ENCODE data around the gene ERCC8.
"Not testable (repeated sequence)": the region's sequence is repeated elsewhere in the genome, so short reads cannot be mapped to it uniquely, and the experiment has no call there.

Gene ERCC8

DNA sequence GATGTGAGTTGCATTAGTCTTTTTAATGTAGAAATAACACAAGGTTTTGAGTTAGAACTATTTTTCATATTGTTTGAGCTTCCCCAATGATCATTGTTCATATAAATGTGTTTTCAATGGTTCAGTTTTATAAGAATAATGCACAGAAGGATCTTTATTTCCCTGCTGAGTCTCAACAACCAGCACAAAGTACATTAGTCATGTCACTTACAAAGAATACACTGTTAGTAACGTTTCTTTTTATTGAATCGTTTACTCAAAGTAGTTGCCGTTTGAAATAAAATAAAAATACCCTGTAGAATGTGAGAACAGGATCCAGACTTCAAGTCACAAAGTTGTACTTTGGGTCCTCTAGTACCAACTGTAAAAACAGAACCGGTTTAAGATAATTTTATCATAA is 41.5 kb downstream of the ERCC8 start:
- no peak for DNase-seq

DNA sequence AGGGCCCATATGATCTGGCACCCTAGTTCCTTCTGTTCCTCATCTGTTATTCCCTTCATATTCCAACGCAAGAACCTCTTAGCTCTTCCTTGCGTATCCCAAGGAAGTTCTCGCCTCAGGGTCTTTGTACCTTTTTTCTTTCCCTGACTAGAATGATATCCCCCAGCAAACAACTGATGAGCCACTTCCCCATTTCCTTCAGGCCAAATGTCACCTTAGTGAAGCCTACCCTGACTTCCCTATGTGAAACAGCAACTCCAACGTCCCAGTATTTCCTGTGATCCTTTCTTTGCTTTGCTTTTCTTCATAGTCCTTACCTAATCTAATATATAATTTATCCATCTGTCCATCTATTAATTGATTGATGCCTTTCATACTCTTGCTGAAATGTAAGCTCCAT is 47.9 kb downstream of the ERCC8 start:
- DNase-seq = no peak

DNA sequence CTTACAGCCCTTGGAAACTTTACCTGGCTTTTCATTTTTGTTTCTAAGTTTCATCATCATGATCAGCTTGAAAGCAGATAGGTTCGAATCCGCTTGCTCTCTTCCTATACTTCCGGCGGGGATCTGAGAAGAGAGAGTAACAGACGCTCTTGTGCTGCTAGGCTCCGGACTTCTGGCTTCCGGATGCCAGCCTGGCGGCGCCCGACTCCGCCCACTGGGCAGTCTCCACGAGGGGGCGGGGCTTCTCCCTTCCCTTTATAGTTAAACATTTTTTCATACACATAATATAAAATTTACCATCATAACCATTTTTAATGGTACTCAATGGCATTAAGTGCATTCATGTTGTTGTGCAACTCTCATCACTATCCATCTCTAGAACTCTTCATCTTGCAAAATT is 51.3 kb downstream of the ERCC8 start:
- DNase-seq = no peak

DNA sequence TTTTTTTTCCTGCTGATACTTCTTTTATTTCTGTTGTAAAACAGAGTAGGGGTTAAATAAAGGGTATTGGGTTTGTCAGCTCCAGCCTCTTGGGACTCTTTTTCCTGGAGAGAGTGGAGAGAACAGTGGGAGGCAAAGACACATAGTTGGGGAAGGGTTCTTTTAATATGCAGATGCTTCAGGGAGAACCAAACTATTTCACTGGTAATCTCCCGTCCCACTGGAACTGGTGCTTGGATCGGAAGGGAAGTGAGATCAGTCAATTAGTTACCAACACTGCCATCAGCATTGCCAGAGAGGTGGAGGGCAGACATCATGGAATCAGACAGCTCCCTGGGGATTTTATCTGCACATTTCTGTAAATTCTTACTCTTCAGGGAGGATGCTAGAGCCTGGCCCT is 53.2 kb downstream of the ERCC8 start:
- DNase-seq = no peak

DNA sequence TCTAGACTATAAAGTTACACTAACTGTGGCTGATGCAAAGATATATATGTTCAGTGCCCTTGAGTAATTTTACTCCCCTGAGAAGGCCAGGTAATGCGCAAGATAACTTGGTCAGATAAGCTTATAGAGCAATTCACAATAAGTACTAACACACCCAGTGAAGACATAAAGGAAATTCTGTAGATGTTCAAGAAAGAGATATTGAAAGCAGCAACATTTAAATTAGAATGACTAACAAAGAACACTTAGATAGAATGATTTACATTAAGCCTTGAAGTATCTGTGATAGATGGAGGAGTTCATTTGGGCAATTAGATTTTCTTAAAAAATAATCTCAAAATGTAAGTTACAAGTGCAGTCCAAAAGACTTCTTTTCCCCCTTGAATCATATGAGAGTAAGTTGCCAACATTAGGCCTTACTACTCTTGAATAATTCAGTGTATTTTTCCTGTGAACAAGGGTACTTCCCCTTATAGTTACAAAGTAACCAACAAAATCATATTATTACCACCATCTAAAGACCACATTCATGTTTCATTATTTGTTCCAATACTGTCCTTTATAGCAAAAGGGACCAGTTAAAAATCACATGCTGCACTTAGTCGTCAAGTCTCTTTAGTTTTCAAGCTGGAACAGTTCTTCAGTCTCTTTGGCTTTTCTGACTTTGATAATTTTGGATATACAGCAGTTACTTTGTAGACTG is 56.4 kb downstream of the ERCC8 start:
- DNase-seq = no peak

DNA sequence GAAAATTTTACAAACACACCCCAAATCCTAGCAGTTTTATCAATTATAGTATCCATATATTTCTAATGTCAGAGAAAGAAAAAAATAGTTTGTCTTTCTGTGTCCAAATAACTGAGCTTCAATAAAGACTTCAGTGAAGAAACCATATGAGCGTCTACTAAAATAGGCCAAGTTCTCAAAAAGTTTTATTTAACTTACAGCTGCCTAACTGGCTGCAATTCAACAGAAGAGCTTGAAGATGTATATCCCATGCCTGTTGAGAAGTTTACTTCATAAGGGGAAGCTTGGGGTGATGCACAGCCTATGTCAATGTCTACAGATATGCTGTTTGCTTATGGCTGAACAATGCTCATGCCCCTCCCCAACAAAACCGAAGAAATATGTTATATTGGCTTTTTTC is 57.1 kb downstream of the ERCC8 start:
- no peak for DNase-seq

DNA sequence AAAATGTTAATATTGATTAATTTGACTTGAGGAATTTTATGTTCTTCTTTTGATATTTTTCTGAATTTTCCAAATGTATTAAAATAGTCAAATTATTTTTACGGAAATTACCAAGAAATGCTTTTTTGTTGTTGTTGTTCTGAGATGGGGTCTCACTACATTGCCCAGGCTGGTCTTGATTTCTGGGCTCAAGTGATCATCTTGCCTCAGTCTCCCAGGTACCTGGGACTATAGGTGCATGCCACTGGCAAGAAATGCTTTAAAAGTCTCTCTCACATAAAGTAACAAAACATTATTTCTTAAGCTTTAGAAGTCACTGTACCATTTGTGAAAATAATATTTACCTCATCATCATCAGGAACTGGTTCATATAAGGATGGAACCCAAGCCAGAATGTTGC is 57.8 kb downstream of the ERCC8 start:
- DNase-seq = no peak

DNA sequence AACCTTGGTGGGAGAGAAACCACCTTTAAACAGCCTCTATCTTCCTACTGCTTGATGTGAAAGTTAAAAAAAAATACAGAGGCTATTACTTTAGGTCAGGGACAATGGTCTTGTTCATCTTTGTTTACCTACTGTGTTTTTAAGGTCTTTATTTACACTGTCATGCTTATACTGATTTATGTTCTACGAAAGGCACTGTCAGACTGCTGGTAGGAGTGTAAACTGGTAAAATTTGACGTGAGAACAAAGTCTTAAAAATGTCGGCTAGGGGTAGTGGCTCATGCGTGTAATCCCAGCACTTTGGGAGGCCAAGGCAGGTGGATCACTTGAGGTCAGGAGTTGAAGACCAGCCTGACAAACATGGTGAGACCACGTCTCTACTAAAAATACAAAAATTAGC is 58.7 kb downstream of the ERCC8 start:
- no peak for DNase-seq

DNA sequence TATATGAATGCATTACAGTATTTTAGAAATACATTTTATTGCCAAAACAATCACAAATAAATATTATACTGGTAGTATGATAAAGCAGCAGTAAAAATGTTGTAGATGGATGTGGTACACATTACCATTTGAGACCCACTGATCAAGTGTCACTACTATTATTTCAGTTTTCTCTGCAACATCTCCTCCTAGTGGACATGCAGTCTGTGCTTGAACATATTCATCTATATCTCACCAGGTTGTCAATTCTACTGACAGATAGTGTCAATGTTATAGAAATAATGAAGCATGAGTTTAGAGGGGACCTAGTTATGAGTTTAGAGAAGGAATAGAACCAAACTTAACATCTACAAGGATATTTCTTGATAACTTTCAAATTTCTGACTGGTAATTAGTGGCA is 61.6 kb downstream of the ERCC8 start:
- no peak for DNase-seq

DNA sequence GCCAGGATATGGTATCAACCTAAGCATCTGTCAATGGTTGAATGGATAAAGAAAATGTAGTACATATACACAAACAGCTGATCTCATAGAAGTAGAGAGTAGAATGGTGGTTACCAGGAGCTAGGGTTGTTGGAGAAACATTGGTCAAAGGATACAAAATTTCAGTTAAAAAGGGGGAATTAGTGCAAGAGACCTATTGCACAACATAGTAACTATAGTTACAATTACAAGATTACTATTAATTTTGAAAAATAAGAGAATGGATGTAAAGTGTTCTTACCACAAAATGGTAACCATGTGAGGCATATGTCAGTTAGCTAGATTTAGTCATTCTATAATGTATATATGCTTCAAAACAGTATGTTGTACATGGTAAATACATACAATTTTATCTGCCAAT is 72.0 kb downstream of the ERCC8 start:
- no peak for DNase-seq

DNA sequence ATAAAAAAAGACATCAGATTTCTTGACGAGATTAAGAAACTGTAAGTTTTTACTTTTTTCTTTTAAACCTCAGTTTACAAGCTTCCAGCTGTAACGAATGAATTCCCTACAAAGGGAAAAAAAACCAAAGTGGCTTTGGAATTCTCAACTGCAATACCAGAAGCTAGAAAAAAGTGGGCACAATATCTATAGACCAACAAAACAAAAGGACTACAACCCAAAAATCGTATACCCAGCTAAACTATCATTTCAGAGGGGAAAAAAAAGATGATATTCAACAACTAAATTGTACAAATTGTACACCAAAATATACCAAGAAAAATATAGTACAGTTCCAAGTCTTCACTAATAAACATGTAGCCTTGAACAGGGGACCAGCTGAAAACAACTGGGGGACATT is 74.0 kb downstream of the ERCC8 start:
- no peak for DNase-seq

DNA sequence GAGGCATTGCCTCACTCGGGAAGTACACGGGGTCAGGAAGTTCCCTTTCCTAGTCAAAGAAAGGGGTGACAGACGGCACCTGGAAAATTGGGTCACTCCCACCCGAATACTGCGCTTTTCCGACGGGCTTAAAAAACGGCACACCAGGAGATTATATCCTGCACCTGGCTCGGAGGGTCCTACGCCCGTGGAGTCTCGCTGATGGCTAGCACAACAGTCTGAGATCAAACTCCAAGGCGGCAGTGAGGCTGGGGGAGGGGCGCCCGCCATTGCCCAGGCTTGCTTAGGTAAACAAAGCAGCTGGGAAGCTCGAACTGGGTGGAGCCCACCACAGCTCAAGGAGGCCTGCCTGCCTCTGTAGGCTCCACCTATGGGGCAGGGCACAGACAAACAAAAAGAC is 84.3 kb downstream of the ERCC8 start:
- DNase-seq = not testable (repeated sequence)

DNA sequence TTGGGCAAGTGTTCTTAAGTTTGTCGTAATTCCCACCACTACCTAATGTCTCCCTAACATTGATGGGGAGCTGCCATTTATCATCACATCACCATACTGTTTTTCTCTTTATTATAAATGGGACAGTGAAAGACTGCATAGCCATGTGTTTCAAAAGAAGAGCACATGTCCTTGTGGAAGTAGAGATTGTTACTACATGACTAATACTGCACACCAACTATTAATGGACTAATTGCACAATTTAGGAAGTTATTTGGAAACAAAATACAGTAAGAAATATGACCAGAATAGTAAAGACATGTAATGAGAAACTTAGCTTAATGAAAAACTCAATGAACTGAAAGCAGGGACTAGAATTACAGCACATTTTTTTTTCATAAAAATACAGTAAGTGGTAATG is 88.8 kb downstream of the ERCC8 start:
- DNase-seq = no peak

DNA sequence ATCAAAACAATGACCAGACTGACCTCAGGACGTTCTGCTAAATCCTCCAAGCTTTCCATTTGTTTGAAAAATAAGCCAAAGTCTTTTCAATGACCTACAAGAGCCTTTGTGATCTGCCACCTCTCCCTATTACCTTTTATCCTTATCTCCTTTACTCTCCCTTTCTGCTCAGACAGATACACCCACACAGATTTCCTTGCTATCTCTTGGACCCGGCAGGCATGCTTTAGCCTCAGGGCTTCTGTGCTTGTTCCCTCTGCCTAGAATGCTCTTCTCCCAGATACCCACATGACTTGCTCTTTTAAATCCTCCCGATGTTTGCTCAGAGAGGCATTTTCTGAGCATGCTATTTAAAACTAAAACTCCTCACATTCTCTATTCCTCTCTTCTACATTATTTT is 91.9 kb downstream of the ERCC8 start:
- DNase-seq = no peak

DNA sequence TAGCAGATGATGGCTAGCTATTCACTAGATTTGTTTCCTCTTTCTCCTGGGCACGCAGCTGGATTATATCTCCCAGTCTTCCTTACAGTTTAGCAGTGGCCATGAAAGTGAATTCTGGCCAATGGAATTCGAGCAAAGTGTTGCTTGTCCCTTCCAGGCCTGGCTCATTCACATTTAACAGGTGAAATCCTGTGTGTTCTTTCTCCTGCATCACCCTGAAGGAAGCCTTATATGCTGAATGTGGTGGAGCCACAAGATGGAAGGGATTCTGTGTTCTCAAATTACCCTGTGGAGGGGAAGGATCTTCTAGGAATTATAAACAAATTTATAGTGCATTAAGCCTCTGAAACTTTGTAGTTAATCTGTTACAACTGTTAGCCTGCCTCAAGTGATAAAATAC is 92.6 kb downstream of the ERCC8 start:
- DNase-seq = no peak

DNA sequence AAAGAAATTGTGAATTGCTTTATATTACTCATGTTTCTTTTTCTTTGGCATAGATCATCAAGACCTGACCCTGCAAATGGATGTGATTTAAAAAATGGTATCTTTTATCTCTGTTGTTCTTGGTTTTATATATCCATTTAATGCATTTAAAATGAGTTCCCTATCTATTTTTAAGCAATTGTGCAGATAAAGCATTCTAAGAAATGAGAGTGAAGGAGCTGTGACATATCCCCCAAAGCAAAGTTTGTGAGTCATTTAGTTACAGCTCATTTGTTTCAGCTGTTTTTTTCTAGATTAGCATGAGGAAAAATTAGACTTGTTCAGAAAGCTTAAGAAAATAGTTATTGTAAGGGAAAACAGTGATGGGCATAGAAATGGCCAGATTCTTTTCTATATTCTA is 93.2 kb downstream of the ERCC8 start:
- DNase-seq = no peak

DNA sequence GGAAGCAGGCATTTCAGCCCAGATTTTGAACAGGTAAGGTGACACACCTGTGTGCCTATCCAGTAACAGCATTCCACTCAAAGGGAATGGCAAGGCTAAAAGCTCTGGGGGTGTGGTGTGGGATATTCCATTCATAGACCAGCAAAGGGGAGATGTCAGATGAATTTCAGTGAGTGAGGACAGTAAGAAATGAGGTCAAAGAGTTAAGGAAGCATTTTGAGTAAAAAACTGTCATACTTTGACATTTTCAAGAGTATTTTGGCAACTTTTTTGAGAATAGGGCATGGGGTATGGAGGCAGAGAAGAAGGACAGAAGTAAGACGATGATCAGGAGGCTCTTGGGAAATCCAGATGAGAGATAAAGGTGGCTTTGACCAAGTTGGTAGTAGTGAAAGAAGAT is 98.6 kb downstream of the ERCC8 start:
- DNase-seq = no peak

DNA sequence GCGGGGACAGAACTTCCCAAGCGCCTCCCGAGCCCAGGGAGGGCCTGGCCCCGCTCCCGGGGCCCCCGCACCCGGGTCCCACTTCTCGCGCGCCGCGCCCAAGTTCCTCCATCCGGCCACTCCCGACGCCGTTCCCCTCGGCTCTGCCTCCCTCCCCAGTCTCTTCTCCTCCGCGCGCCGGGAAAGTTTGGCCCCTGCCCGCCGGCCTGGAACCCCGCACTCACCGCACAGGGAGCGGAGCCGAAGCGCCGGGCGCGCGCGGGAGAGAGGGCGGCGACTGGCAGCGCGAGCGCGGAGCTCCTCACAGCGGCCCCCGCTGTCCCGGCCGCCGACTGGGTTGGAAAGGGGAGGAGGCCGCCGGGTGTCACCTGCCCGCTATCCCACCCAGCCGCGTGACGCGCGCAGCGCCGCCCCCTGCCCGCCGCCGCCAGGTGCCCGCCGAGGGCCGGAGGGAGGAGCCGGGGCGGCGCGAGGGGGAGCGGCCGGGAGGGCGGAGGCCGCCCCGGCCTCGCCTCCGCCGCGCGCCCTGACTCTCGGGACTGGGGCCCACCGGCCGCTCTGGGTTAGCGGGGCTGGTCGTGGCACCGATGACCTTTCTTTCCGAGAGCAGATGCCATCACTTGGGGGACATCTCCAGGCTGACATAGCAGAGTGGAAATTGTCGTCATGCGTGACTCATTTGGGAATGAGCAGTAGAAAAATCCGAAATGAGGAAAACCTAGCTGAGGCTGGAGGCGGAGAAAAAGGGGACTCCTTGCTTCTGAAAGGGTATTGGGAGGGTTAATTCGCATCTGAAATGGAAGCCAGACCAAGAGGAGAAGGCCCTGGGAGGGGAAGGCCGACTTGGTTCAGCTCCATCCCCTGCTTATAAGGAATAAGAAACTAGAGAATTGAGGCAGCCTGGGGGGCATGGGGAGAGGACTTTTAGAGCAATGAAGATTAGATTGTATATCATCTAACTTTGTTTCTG is 100.6 kb downstream of the ERCC8 start, which contains the start of gene ELOVL7:
TSS of gene ELOVL7 (minus strand) at position 334 of the 970 bp plus-strand sequence. CDS start 56,872 bp downstream, outside the sequence.
- DNase-seq = no peak

DNA sequence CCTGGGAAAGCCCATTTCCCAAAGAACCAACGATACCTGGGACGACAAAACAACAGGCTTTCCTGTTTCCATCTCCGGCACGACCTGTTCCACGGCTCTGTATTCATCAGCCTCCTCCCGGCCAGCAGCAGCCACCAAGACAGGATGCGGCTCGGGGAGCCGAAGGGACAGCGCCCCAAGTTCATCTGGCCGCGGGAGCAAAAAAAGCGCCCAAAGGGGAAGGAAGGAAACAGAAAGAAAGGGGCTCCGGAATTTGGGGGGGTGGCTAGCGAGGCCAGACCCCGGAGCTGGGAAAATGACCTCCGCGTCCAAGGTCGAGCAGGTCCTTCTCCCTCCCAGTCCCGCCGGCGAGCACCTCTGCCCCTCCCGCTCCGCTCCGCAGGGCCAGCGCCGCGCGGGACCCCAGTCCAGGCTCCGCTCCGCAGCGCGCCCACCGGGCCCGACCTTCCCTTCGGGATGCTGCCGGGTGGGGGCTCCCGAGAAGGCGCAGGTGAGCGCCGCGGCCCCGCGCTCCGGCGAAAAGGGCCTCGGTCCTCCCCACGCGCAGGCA is 101.4 kb downstream of the ERCC8 start:
- DNase-seq = no peak

DNA sequence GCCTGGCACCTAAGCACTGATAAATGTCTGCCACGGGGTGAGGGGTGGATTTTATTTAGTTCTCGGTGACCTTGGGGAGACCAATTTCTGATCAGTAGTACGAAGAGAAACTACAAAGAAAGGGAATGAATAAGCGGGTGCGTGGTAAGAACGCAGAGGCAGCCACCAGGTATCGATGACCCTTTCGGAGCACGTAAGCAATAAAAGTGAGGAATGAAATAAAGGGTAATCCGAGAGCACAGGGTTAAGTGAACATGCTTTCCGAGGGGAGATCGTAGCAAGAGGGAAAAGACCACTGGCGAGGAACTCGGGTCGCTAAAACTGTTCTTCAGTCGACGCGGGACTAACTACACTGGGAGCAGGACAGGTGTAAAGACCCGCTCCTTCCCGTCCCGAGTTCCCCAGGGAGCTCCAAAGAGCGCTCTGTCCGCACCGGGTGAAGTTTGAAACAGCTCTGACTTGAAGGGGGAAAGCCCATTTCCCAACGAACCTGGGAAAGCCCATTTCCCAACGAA is 101.9 kb downstream of the ERCC8 start:
- no peak for DNase-seq

DNA sequence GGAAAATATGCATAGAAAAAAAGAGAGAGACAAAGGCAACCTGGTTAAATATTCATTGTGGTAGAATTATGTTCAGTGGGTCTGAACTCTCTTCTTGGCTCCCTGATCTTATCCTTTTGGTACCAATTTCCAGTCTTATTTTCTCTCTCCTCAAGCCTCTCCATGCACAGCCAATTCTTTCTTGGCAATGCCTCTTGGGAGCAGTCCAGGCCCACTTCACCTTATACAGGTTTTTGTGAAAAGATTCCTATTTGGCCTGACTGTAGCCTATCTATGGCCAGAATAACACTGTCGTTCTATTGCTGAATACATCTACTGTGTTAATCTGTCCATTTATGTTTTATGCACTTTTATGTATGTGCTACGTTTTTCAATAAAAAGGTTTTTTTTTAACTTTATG is 103.5 kb downstream of the ERCC8 start:
- no peak for DNase-seq

DNA sequence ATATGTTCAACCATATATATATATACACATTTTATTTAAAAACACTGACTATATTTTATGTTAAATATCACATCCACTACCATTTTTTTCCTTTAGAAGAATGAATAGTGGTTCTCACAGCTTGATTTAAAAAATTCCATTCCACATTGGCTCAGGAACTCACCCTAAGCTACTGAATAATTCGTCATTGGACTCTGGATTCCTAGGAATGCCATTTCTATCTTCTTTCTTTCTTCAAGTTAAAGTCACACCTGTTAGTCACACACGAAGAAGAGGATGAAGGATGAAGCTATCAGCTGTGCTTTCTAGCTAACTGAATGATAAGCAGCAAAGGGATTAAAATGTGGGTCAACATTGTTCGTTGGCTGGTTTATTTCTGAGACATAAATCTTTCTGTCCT is 108.7 kb downstream of the ERCC8 start:
- no peak for DNase-seq

DNA sequence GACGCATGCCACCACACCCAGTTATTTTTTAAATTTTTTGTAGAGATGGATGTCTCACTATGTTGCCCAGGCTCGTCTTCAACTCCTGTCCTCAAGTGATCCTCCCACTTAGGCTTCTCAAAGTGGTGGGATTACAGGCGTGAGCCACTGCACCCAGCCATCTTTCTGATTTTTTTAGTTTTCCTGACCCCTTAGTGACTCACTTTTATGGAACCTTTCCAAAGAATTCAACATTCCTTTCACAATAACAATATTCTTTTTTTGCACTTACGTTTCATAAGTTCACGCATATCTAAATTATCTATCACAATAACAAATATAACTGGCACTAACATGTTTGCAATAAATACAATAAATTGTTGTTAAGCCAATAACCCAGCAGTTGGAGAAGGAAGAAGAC is 109.3 kb downstream of the ERCC8 start:
- no peak for DNase-seq

DNA sequence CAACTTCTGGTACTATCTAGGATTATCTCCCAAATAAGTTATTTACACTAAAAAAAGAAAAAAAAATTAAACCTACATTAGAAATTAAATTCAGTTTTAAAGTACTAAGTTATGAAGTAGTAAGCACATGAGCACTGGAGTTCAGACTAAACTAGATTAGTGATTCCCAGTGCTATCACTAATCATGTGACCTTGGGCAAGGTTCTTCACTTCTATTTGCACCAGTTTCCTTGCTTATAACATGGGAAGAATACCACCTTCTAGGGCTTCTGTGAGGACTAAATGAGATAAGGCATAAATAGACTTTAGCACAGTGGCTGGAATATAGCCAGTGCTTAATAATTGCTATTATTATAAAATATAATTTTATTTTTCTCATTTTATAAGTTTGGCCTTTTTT is 111.3 kb downstream of the ERCC8 start:
- no peak for DNase-seq
